Neural crest cell (in vitro differentiated cells): ENCODE measurements around the gene PRKN. TPM values are rescaled to one million over a fixed set of nuclear protein-coding genes. Genes with fewer than 3 reads are reported as not detected.
"Not testable (repeated sequence)": the region's sequence is repeated elsewhere in the genome, so short reads cannot be mapped to it uniquely, and the experiment has no call there.

Experiments used
- DNase-seq: peaks from one replicate; pipeline ENCODE4 v3.0.0; 2021; ENCODE audit warnings: low read depth, mixed read lengths, low spot score
- H3K27ac Mint-ChIP-seq: one replicate; pipeline ENCODE4 v1.8.0; 2021; ENCODE audit warnings: mild to moderate bottlenecking, mixed read lengths; ENCODE audit not compliant: unreplicated experiment
- H3K27me3 Mint-ChIP-seq: 2 replicates; pipeline ENCODE4 v1.8.0; 2021; ENCODE audit warnings: low read depth, mild to moderate bottlenecking, mixed read lengths
- H3K36me3 Mint-ChIP-seq: 2 replicates; pipeline ENCODE4 v1.8.0; 2021; ENCODE audit warnings: low read depth, mild to moderate bottlenecking, mixed read lengths
- H3K4me1 Mint-ChIP-seq: 2 replicates; pipeline ENCODE4 v1.8.0; 2021; ENCODE audit warnings: mixed read lengths
- H3K4me3 Mint-ChIP-seq: one replicate; pipeline ENCODE4 v1.8.0; 2021; ENCODE audit warnings: mild to moderate bottlenecking, mixed read lengths
- H3K9me3 Mint-ChIP-seq: 2 replicates; pipeline ENCODE4 v1.8.0; 2021; ENCODE audit warnings: mixed read lengths
- CTCF ChIP-seq: fragments of 200-600 bp; sonication (generic); conservative IDR thresholded peaks from 2 replicates; pipeline ENCODE4 v1.5.0; 2021; ENCODE audit warnings: antibody characterized with exemption, mild to moderate bottlenecking
- total RNA-seq: library from RNA; stranded (reverse); gene quantifications from 2 replicates; pipeline ENCODE4 v1.2.1, GENCODE V29; 2021

PRKN gene
- total RNA-seq, 1 donor from 2014 or later: 3.2 TPM

- H3K4me1 Mint-ChIP-seq: no peaks in the 10 kb centered on the region
- DNase-seq: no peak
- peaks cover 2% of the 10 kb centered on the region for H3K9me3 Mint-ChIP-seq
- H3K27me3 Mint-ChIP-seq: no peaks in the 10 kb centered on the region
- peaks cover 2% of the 10 kb centered on the region for H3K36me3 Mint-ChIP-seq
- H3K27ac Mint-ChIP-seq: no peak overlapping the region
- H3K4me3 Mint-ChIP-seq: no peak overlapping the region
- no peak for TF ChIP-seq CTCF
Measured at GRCh38 chr6:161344626-161345025, 1382.9 kb downstream of the PRKN start.

DNA sequence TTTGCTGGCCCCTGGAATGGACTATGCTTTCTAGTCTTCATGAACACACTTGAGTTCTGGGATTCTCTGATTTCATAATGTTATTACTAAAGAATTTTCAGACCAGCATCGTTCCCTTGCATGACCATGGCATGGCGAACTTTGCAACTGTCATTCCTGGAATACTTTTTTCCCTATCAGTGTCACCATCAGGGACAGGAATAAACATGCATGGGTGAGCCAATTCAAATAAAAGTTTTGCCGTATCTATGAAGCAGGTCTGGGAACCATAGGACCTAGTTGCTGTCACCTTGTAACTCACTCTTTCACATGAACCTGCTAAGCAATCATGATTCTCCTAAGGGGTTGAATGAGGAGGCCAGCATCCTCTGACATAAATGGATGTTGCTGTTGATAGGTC lies 1385.5 kb downstream of the PRKN start:
- H3K36me3 Mint-ChIP-seq: peaks cover 5% of the 10 kb centered on the region
- no peak overlapping the region for H3K27ac Mint-ChIP-seq
- no peak for TF ChIP-seq CTCF
- no peak for DNase-seq
- peaks cover 5% of the 10 kb centered on the region for H3K9me3 Mint-ChIP-seq
- no peaks in the 10 kb centered on the region for H3K27me3 Mint-ChIP-seq
- H3K4me1 Mint-ChIP-seq: no peaks in the 10 kb centered on the region
- no peak overlapping the region for H3K4me3 Mint-ChIP-seq

- no peak for TF ChIP-seq CTCF
- DNase-seq: no peak
- no peak overlapping the region for H3K4me3 Mint-ChIP-seq
- H3K27ac Mint-ChIP-seq: no peak overlapping the region
- peaks cover 5% of the 10 kb centered on the region for H3K9me3 Mint-ChIP-seq
- H3K4me1 Mint-ChIP-seq: no peaks in the 10 kb centered on the region
- peaks cover 5% of the 10 kb centered on the region for H3K36me3 Mint-ChIP-seq
- no peaks in the 10 kb centered on the region for H3K27me3 Mint-ChIP-seq
Measured at GRCh38 chr6:161341638-161342037, 1385.9 kb downstream of the PRKN start.

DNA sequence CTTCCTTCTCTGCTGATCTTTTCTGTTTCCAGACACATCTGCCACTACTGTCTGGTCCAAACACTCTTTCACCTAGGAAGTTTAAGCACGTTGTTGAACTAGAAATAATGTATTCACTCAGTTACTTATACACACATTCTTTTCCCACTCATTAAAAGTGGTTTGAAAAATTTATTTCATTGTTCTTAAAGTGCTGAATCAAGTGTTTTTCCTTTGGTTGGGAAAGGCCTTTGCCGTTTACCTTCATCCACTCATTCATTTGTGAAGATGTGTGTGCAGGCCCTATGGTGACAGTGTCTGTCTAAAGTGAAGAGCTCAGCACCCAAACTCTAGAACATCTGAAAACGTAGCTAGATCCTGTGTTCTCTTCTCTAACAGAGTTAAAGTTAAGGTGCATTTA lies 1389.6 kb downstream of the PRKN start:
- Mint-ChIP-seq H3K27ac (no peak overlapping the region), H3K4me3 (no peak overlapping the region), H3K9me3 (peaks cover 10% of the 10 kb centered on the region), H3K4me1 (no peaks in the 10 kb centered on the region), H3K27me3 (no peaks in the 10 kb centered on the region), H3K36me3 (peaks cover 10% of the 10 kb centered on the region)
- TF ChIP-seq CTCF: no peak
- DNase-seq: no peak

GRCh38 chr6:161336479-161336878 lies 1391.1 kb downstream of the PRKN start:
- no peak for TF ChIP-seq CTCF
- DNase-seq: no peak
- Mint-ChIP-seq H3K36me3 (peaks cover 8% of the 10 kb centered on the region), H3K9me3 (peaks cover 10% of the 10 kb centered on the region), H3K4me1 (no peaks in the 10 kb centered on the region), H3K27ac (no peak overlapping the region), H3K27me3 (no peaks in the 10 kb centered on the region), H3K4me3 (no peak overlapping the region)

DNA sequence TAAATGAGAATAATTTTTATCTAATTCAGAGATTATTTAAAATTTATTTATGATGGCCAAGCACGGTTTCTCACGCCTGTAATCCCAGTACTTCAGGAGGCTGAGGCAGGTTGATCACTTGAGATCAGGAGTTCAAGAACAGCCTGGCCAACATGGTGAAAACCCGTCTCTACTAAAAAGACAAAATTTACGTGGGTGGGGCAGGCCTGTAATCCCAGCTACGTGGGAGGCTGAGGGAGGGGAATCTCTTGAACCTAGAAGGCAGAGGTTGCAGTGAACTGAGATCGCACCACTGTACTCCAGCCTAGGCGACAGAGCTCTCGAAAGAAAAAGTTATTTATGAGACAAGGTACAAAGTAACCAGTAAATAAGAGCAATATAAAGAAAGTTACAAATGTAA lies 1394.2 kb downstream of the PRKN start:
- H3K36me3 Mint-ChIP-seq: peaks cover 12% of the 10 kb centered on the region
- H3K27ac Mint-ChIP-seq: no peak overlapping the region
- no peak overlapping the region for H3K4me3 Mint-ChIP-seq
- no peaks in the 10 kb centered on the region for H3K4me1 Mint-ChIP-seq
- H3K27me3 Mint-ChIP-seq: no peaks in the 10 kb centered on the region
- peaks cover 14% of the 10 kb centered on the region for H3K9me3 Mint-ChIP-seq
- no peak for DNase-seq
- TF ChIP-seq CTCF: no peak

DNA sequence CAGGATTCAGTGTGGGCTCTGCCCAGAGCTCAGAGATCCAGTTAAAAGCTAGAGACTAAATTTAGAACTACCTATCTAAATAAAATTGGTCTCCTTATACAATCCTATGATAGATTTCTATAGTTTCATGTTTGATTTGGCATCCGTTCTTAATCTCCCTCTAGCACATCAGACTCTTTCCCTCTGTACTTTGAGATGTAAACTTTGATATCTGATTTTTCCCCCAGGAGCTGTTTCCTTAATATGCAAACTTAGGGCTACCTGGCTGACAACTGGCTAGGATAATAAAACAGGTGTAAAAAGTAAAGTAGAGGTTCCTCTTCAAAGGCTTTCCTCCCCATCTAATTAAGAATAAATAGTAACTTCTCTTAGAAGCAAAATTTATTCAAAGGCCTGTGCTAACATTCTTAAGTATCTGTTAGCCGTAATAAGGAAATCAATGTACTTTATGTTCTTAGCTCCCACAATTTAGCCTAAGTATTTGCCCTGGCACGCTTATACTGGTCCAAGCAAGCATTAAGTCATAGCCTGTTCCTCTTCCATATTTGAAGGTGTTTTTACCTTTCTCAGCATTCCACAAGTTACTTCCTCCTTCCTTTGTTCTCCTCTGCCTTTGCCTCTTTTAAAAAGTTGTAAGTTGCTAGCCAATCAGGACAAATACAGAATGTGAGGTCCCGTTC lies 1396.0 kb downstream of the PRKN start:
- H3K9me3 Mint-ChIP-seq: peaks cover 11% of the 10 kb centered on the region
- H3K27me3 Mint-ChIP-seq: not testable (repeated sequence)

More for the DNA sequence above, 1396.0 kb downstream of the PRKN start:
- not testable (repeated sequence) for H3K4me1 Mint-ChIP-seq, H3K27ac Mint-ChIP-seq, H3K36me3 Mint-ChIP-seq, DNase-seq, H3K4me3 Mint-ChIP-seq
